PFSK-1 (cell line): ENCODE results near the gene ZC3H4.

Experiments used
- FOXP2 ChIP-seq: optimal IDR thresholded peaks from 2 replicates; pipeline ENCODE3; 2011; ENCODE audit warnings: borderline replicate concordance, control low read depth, inconsistent platforms; ENCODE audit not compliant: insufficient read depth; ENCODE audit errors: extremely low read length, extremely low read depth
- POLR2AphosphoS5 ChIP-seq: IDR thresholded peaks from 2 replicates; pipeline ENCODE4 v1.6.1; 2012; ENCODE audit warnings: low read depth, mild to moderate bottlenecking, control low read depth, low read length, moderate library complexity
- REST ChIP-seq, 2 experiments: IDR thresholded peaks; 2 replicates each; pipeline versions ENCODE4 v1.6.1 to v1.8.0; 2011 to 2012; ENCODE audit warnings: low read depth in 2 of 2, low read length in 2 of 2, control low read depth in 1 of 2, inconsistent platforms in 1 of 2, mild to moderate bottlenecking in 1 of 2, moderate library complexity in 1 of 2; ENCODE audit not compliant: insufficient read depth in 1 of 2
- SIN3A ChIP-seq: IDR thresholded peaks from 2 replicates; pipeline ENCODE4 v1.6.1; 2012; ENCODE audit warnings: mild to moderate bottlenecking, low read length, moderate library complexity, borderline replicate concordance; ENCODE audit not compliant: insufficient read depth
- TAF1 ChIP-seq: IDR thresholded peaks from 2 replicates; pipeline ENCODE4 v1.6.1; 2012; ENCODE audit warnings: low read length, control low read depth, borderline replicate concordance; ENCODE audit not compliant: insufficient read depth

DNA sequence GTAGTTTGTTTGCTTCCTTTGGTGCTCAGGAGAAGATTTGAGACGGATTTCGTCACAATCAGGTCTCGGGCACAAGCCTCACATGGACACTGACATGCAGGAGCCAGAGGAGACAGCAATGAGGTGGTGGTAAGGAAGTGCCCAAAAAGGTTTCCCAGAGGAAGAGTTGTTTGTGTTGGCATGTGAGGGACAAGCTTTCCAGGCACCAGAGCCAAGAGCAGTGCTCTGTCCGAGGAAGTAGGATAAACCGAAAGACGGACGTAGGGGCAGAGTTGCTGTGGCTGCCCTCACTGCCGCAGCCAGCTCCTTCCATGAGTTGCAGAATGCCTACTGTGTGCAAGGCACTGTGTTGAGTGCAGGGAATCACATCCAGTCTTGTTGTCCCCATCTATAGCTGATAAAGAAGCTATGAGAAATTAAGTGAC lies 44.8 kb upstream of the ZC3H4 start:
- TF ChIP-seq POLR2AphosphoS5 (no peak), REST (IDR thresholded peaks at IDR 0.05; ENCODE audit: insufficient read depth in 1 of 2, low read depth in 2 of 2, low read length in 2 of 2) (no peak), TAF1 (no peak), SIN3A (no peak), FOXP2 (no peak)
